ENCODE measurements around the gene JAKMIP1. TPM values are rescaled to one million over a fixed set of nuclear protein-coding genes. Genes with fewer than 3 reads are reported as not detected.

The JAKMIP1 gene
- total and polyA plus RNA-seq, 2 experiments from 2014 or later: not detected

GRCh38 chr4:6134612-6135220, 65.6 kb downstream of the JAKMIP1 start:
- Histone ChIP-seq H3K4me1 (ENCODE audit: insufficient read depth) (no peaks in the 10 kb centered on the region), H3K36me3 (ENCODE audit: low read depth) (no peaks in the 10 kb centered on the region), H2AFZ (no peak overlapping the region), H3F3A (ENCODE audit: insufficient read depth) (no peaks in the 10 kb centered on the region), H3K9ac (no peak overlapping the region), H4K20me1 (ENCODE audit: insufficient read depth) (no peaks in the 10 kb centered on the region), H3K9me3 (ENCODE audit: low read depth) (no peaks in the 10 kb centered on the region), H3K79me2 (ENCODE audit: insufficient read depth) (no peaks in the 10 kb centered on the region), H3K4me2 (ENCODE audit: unreplicated experiment) (no peak overlapping the region), H3K9me2 (ENCODE audit: insufficient read depth) (no peaks in the 10 kb centered on the region), H3K27me3 (replicated peaks; ENCODE audit: insufficient read depth) (no peaks in the 10 kb centered on the region), H3K27ac (no peak overlapping the region), H3K4me3 (no peak overlapping the region)
- peak; percentile 3 for DNase-seq
- WGBS, 2 experiments (ENCODE audit: low coverage in 1 of 2, low lambda C conversion rate in 2 of 2, missing lambda C conversion rate in 2 of 2): 27 to 33% methylated on average over 11 of the region's 11 CpGs
- TF ChIP-seq EZH2phosphoT487 (IDR thresholded peaks at IDR 0.05; ENCODE audit: insufficient read depth, low read depth) (no peak), EZH2 (IDR thresholded peaks at IDR 0.05; ENCODE audit: insufficient read depth, poor library complexity, severe bottlenecking) (no peak)
- in situ Hi-C loops (cut with MboI): no loop called here

- Histone ChIP-seq H3F3A (ENCODE audit: insufficient read depth) (no peaks in the 10 kb centered on the region), H3K4me2 (ENCODE audit: unreplicated experiment) (no peak overlapping the region), H3K27ac (no peak overlapping the region), H3K36me3 (ENCODE audit: low read depth) (no peaks in the 10 kb centered on the region), H3K4me3 (no peak overlapping the region), H3K9me2 (ENCODE audit: insufficient read depth) (no peaks in the 10 kb centered on the region), H4K20me1 (ENCODE audit: insufficient read depth) (no peaks in the 10 kb centered on the region), H3K4me1 (ENCODE audit: insufficient read depth) (no peaks in the 10 kb centered on the region), H3K79me2 (ENCODE audit: insufficient read depth) (no peaks in the 10 kb centered on the region), H3K9me3 (ENCODE audit: low read depth) (no peaks in the 10 kb centered on the region), H3K27me3 (replicated peaks; ENCODE audit: insufficient read depth) (no peaks in the 10 kb centered on the region), H2AFZ (no peak overlapping the region), H3K9ac (no peak overlapping the region)
- 0 to 2% methylated on average over 2 of the region's 2 CpGs for WGBS, 2 experiments (ENCODE audit: low coverage in 1 of 2, low lambda C conversion rate in 2 of 2, missing lambda C conversion rate in 2 of 2)
- in situ Hi-C loops (cut with MboI): no loop called here
- no peak for TF ChIP-seq EZH2 (IDR thresholded peaks at IDR 0.05; ENCODE audit: insufficient read depth, poor library complexity, severe bottlenecking)
- TF ChIP-seq EZH2phosphoT487 (IDR thresholded peaks at IDR 0.05; ENCODE audit: insufficient read depth, low read depth): no peak
- no peak for DNase-seq
These were observed 67.6 kb downstream of the JAKMIP1 start for GRCh38 chr4:6132716-6133115.

GRCh38 chr4:6128221-6128850, 72.0 kb downstream of the JAKMIP1 start:
- Histone ChIP-seq H3K9me3 (ENCODE audit: low read depth) (no peaks in the 10 kb centered on the region), H3K4me3 (no peak overlapping the region), H3K9me2 (ENCODE audit: insufficient read depth) (no peaks in the 10 kb centered on the region), H3K79me2 (ENCODE audit: insufficient read depth) (no peaks in the 10 kb centered on the region), H3K36me3 (ENCODE audit: low read depth) (no peaks in the 10 kb centered on the region), H4K20me1 (ENCODE audit: insufficient read depth) (no peaks in the 10 kb centered on the region), H2AFZ (no peak overlapping the region), H3F3A (ENCODE audit: insufficient read depth) (no peaks in the 10 kb centered on the region), H3K27ac (no peak overlapping the region), H3K27me3 (replicated peaks; ENCODE audit: insufficient read depth) (no peaks in the 10 kb centered on the region), H3K9ac (no peak overlapping the region), H3K4me1 (ENCODE audit: insufficient read depth) (no peaks in the 10 kb centered on the region), H3K4me2 (ENCODE audit: unreplicated experiment) (no peak overlapping the region)
- WGBS, 2 experiments (ENCODE audit: low coverage in 1 of 2, low lambda C conversion rate in 2 of 2, missing lambda C conversion rate in 2 of 2): 44 to 54% methylated on average over 11 of the region's 11 CpGs
- no peak for DNase-seq
- in situ Hi-C loops (cut with MboI): no loop called here
- no peak for TF ChIP-seq EZH2 (IDR thresholded peaks at IDR 0.05; ENCODE audit: insufficient read depth, poor library complexity, severe bottlenecking)
- no peak for TF ChIP-seq EZH2phosphoT487 (IDR thresholded peaks at IDR 0.05; ENCODE audit: insufficient read depth, low read depth)

DNA sequence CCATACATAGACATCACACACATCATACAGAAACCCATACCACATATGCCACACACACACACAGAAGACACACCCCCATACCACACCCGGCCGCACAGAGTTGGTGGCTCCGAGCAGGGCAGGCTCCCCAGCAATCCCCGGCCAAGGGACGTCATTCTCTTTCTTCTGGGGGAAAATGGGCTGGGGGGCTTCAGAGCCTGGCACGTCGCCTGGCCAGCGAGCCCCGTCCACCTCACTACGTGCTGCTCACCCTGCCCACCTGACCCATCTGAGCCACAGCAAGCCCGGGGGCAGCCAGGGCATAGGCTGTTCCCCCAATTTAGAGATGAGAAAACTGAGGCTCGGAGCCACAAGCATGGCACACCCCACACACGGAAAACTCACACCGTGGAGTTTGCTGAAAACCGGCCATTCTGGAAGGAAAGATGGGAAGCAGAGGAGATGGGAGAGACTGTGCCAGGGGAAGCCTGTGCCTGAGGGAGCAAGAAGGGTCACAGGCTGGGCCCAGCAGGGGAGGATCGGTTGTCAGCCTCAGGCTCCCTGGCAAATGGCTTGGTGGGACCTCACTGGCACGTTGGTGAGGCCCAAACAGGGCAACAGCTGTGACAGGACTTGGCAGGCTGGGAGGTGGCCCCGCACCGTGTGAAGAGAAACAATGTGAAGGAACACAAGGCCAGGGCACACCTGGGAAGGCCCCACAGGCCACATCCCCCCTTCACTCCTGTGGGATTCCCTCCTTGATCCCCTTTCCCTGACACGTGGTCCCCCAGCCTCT, 73.2 kb downstream of the JAKMIP1 start:
- no peak for TF ChIP-seq EZH2phosphoT487 (IDR thresholded peaks at IDR 0.05; ENCODE audit: insufficient read depth, low read depth)
- no peak for TF ChIP-seq EZH2 (IDR thresholded peaks at IDR 0.05; ENCODE audit: insufficient read depth, poor library complexity, severe bottlenecking)
- H3K79me2 ChIP-seq (ENCODE audit: insufficient read depth): no peaks in the 10 kb centered on the region
- H3K9me2 ChIP-seq (ENCODE audit: insufficient read depth): no peaks in the 10 kb centered on the region
- DNase-seq: no peak
- no peaks in the 10 kb centered on the region for H3K4me1 ChIP-seq (ENCODE audit: insufficient read depth)
- in situ Hi-C loops (cut with MboI): no loop called here
- no peaks in the 10 kb centered on the region for H3K9me3 ChIP-seq (ENCODE audit: low read depth)
- H3K9ac ChIP-seq: no peak overlapping the region
- no peak overlapping the region for H3K4me3 ChIP-seq
- no peaks in the 10 kb centered on the region for H3K27me3 ChIP-seq (replicated peaks; ENCODE audit: insufficient read depth)
- H3K4me2 ChIP-seq (ENCODE audit: unreplicated experiment): no peak overlapping the region
- no peaks in the 10 kb centered on the region for H3K36me3 ChIP-seq (ENCODE audit: low read depth)
- H3F3A ChIP-seq (ENCODE audit: insufficient read depth): no peaks in the 10 kb centered on the region
- H2AFZ ChIP-seq: no peak overlapping the region
- H3K27ac ChIP-seq: no peak overlapping the region
- WGBS, 2 experiments (ENCODE audit: low coverage in 1 of 2, low lambda C conversion rate in 2 of 2, missing lambda C conversion rate in 2 of 2): 52 to 55% methylated on average over 17 to 20 of the region's 20 CpGs
- H4K20me1 ChIP-seq (ENCODE audit: insufficient read depth): no peaks in the 10 kb centered on the region

Measured in GM23248 (cell line).